WTC11 (cell line): ENCODE measurements around the gene SLC24A4. TPM values are rescaled to one million over a fixed set of nuclear protein-coding genes. Genes with fewer than 3 reads are reported as not detected.

ENCODE experiments used
- ATAC-seq: fragments of 200-7000 bp; cut with Tn5 transposase; 2 replicates; pipeline ENCODE4 v1.10.0; 2021; ENCODE audit warnings: mild to moderate bottlenecking, moderate library complexity
- CTCF ChIA-PET: fragments of 300-600 bp; sonication (Branson Sonifier 250); formaldehyde crosslinking; loops from one replicate; lab custom pipeline; 2021; ENCODE audit warnings: antibody characterized with exemption; lab: Charles Lee
- POLR2A ChIA-PET: fragments of 350-600 bp; sonication (Branson Sonifier 250); formaldehyde crosslinking; loops from one replicate; lab custom pipeline; 2021; ENCODE audit warnings: antibody characterized with exemption; lab: Charles Lee
- DNase-seq: peaks from one replicate; pipeline ENCODE4 v3.0.0; 2021; ENCODE audit warnings: low spot score
- H3K27ac Mint-ChIP-seq: 2 replicates; pipeline ENCODE4 v1.8.0; 2021; ENCODE audit warnings: mixed read lengths
- H3K27me3 Mint-ChIP-seq: 2 replicates; pipeline ENCODE4 v1.8.0; 2021; ENCODE audit warnings: low read depth, mild to moderate bottlenecking, moderate library complexity, mixed read lengths
- H3K36me3 Mint-ChIP-seq: 2 replicates; pipeline ENCODE4 v1.8.0; 2021; ENCODE audit warnings: mixed read lengths
- H3K4me1 Mint-ChIP-seq: 2 replicates; pipeline ENCODE4 v1.8.0; 2022; ENCODE audit warnings: mixed read lengths
- H3K4me3 Mint-ChIP-seq: 2 replicates; pipeline ENCODE4 v1.8.0; 2021; ENCODE audit warnings: mild to moderate bottlenecking, moderate library complexity, mixed read lengths
- H3K9me3 Mint-ChIP-seq: 2 replicates; pipeline ENCODE4 v1.8.0; 2021; ENCODE audit warnings: mixed read lengths
- CBFB ChIP-seq: sonication (generic); formaldehyde crosslinking; IDR thresholded peaks from 2 replicates; pipeline ENCODE4 v1.8.1; 2022; ENCODE audit warnings: mild to moderate bottlenecking, low read depth, missing genetic modification reagents
- CREB1 ChIP-seq: sonication (generic); formaldehyde crosslinking; IDR thresholded peaks from 2 replicates; pipeline ENCODE4 v1.8.0; 2023; ENCODE audit warnings: mild to moderate bottlenecking, missing genetic modification reagents
- ETV6 ChIP-seq: sonication (generic); formaldehyde crosslinking; IDR thresholded peaks from 2 replicates; pipeline ENCODE4 v1.8.1; 2022; ENCODE audit warnings: mild to moderate bottlenecking, missing genetic modification reagents
- FOXJ3 ChIP-seq: sonication (generic); formaldehyde crosslinking; IDR thresholded peaks from 2 replicates; pipeline ENCODE4 v1.9.0; 2021; ENCODE audit warnings: missing genetic modification reagents, mild to moderate bottlenecking, borderline replicate concordance
- FOXP1 ChIP-seq: sonication (generic); formaldehyde crosslinking; IDR thresholded peaks from 2 replicates; pipeline ENCODE4 v1.8.0; 2022; ENCODE audit warnings: missing genetic modification reagents, mild to moderate bottlenecking, moderate library complexity, borderline replicate concordance
- GTF2I ChIP-seq: fragments of 250-450 bp; sonication (Bioruptor Pico); conservative IDR thresholded peaks from 2 replicates; pipeline ENCODE4 v1.4.0; 2021; ENCODE audit warnings: mild to moderate bottlenecking
- IRF2 ChIP-seq: sonication (generic); formaldehyde crosslinking; IDR thresholded peaks from 2 replicates; pipeline ENCODE4 v1.8.0; 2022; ENCODE audit warnings: low read depth, missing genetic modification reagents, borderline replicate concordance
- JUN ChIP-seq: sonication (generic); formaldehyde crosslinking; IDR thresholded peaks from 2 replicates; pipeline ENCODE4 v1.8.0; 2023; ENCODE audit warnings: mild to moderate bottlenecking, missing genetic modification reagents
- MXD4 ChIP-seq: fragments of 250-450 bp; sonication (Bioruptor Pico); IDR thresholded peaks from 2 replicates; pipeline ENCODE4 v1.8.0; 2021; ENCODE audit warnings: mild to moderate bottlenecking, moderate library complexity, borderline replicate concordance
- MYBL2 ChIP-seq: sonication (generic); formaldehyde crosslinking; IDR thresholded peaks from 2 replicates; pipeline ENCODE4 v1.8.1; 2023; ENCODE audit warnings: mild to moderate bottlenecking, moderate library complexity, missing genetic modification reagents
- NFATC4 ChIP-seq: fragments of 250-450 bp; sonication (Bioruptor Pico); IDR thresholded peaks from 2 replicates; pipeline ENCODE4 v1.9.0; 2021; ENCODE audit warnings: mild to moderate bottlenecking
- NFE2L1 ChIP-seq: sonication (generic); formaldehyde crosslinking; IDR thresholded peaks from 2 replicates; pipeline ENCODE4 v1.8.1; 2023; ENCODE audit warnings: missing genetic modification reagents
- NFYB ChIP-seq: sonication (generic); formaldehyde crosslinking; conservative IDR thresholded peaks from 2 replicates; pipeline ENCODE4 v1.8.0; 2022; ENCODE audit warnings: low read depth, missing genetic modification reagents
- OVOL2 ChIP-seq: fragments of 250-450 bp; sonication (Bioruptor Pico); IDR thresholded peaks from 2 replicates; pipeline ENCODE4 v1.9.0; 2021; ENCODE audit warnings: mild to moderate bottlenecking, borderline replicate concordance
- RORB ChIP-seq: fragments of 250-450 bp; sonication (Bioruptor Pico); IDR thresholded peaks from 2 replicates; pipeline ENCODE4 v1.9.0; 2021; ENCODE audit warnings: mild to moderate bottlenecking
- SOX15 ChIP-seq: fragments of 250-450 bp; sonication (Bioruptor Pico); IDR thresholded peaks from 2 replicates; pipeline ENCODE4 v1.9.0; 2021; ENCODE audit warnings: mild to moderate bottlenecking
- SP1 ChIP-seq: sonication (generic); formaldehyde crosslinking; conservative IDR thresholded peaks from 2 replicates; pipeline ENCODE4 v1.8.1; 2022; ENCODE audit warnings: missing genetic modification reagents
- TP53 ChIP-seq: sonication (generic); formaldehyde crosslinking; IDR thresholded peaks from 2 replicates; pipeline ENCODE4 v1.8.1; 2023; ENCODE audit warnings: mild to moderate bottlenecking, missing genetic modification reagents
- ZNF138 ChIP-seq: sonication (generic); formaldehyde crosslinking; conservative IDR thresholded peaks from 2 replicates; pipeline ENCODE4 v1.8.1; 2022; ENCODE audit warnings: mild to moderate bottlenecking, moderate library complexity, missing genetic modification reagents
- ZNF219 ChIP-seq: sonication (generic); formaldehyde crosslinking; IDR thresholded peaks from 2 replicates; pipeline ENCODE4 v1.8.0; 2023; ENCODE audit warnings: missing genetic modification reagents, mild to moderate bottlenecking, borderline replicate concordance
- ZNF416 ChIP-seq: fragments of 250-450 bp; sonication (Bioruptor Pico); IDR thresholded peaks from 2 replicates; pipeline ENCODE4 v1.9.0; 2021; ENCODE audit warnings: mild to moderate bottlenecking, inconsistent platforms
- total RNA-seq: library from RNA; stranded (reverse); gene quantifications from 3 replicates; pipeline ENCODE4 v1.2.3, GENCODE V29; 2021
- TF ChIP-seq, protein P1 (sequence below): fragments of 250-450 bp; sonication (Bioruptor Pico); IDR thresholded peaks from 2 replicates; pipeline ENCODE4 v1.9.0; 2021; ENCODE audit warnings: mild to moderate bottlenecking, borderline replicate concordance
- TF ChIP-seq, protein P2 (sequence below): fragments of 250-450 bp; sonication (Bioruptor Pico); IDR thresholded peaks from 2 replicates; pipeline ENCODE4 v1.9.0; 2021; ENCODE audit warnings: mild to moderate bottlenecking
- TF ChIP-seq, protein P3 (sequence below): sonication (generic); formaldehyde crosslinking; IDR thresholded peaks from 2 replicates; pipeline ENCODE4 v1.8.0; 2022; ENCODE audit warnings: mild to moderate bottlenecking, missing genetic modification reagents
- TF ChIP-seq, protein P4 (sequence below): fragments of 250-450 bp; sonication (Bioruptor Pico); IDR thresholded peaks from 2 replicates; pipeline ENCODE4 v1.9.0; 2021; ENCODE audit warnings: mild to moderate bottlenecking
- TF ChIP-seq, protein P5 (sequence below): fragments of 250-450 bp; sonication (Bioruptor Pico); IDR thresholded peaks from 2 replicates; pipeline ENCODE4 v1.8.0; 2021; ENCODE audit warnings: mild to moderate bottlenecking

Gene SLC24A4
- total RNA-seq, 1 experiment from 2014 or later: 0.90 TPM

DNA sequence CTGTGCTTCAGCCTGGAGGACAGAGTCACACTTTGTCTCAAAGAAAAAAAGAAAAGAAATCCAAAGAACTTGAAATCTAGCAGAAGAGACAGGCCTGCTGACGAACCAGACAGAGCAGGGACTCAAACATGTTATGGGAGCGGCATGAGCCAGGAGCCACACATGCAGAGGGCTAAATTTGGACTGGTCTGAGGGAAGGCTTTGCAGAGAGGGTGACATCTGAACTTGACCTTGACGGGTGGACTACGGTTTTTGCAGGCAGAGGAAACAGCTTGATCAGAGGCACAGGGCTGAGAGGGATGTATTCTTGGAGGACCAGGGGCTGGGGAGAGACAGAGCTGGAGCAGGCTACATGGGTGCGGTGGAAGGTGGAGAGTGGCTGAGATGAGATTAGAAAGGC, 20.5 kb upstream of the SLC24A4 start (continued):
- TF ChIP-seq, protein P1, sequence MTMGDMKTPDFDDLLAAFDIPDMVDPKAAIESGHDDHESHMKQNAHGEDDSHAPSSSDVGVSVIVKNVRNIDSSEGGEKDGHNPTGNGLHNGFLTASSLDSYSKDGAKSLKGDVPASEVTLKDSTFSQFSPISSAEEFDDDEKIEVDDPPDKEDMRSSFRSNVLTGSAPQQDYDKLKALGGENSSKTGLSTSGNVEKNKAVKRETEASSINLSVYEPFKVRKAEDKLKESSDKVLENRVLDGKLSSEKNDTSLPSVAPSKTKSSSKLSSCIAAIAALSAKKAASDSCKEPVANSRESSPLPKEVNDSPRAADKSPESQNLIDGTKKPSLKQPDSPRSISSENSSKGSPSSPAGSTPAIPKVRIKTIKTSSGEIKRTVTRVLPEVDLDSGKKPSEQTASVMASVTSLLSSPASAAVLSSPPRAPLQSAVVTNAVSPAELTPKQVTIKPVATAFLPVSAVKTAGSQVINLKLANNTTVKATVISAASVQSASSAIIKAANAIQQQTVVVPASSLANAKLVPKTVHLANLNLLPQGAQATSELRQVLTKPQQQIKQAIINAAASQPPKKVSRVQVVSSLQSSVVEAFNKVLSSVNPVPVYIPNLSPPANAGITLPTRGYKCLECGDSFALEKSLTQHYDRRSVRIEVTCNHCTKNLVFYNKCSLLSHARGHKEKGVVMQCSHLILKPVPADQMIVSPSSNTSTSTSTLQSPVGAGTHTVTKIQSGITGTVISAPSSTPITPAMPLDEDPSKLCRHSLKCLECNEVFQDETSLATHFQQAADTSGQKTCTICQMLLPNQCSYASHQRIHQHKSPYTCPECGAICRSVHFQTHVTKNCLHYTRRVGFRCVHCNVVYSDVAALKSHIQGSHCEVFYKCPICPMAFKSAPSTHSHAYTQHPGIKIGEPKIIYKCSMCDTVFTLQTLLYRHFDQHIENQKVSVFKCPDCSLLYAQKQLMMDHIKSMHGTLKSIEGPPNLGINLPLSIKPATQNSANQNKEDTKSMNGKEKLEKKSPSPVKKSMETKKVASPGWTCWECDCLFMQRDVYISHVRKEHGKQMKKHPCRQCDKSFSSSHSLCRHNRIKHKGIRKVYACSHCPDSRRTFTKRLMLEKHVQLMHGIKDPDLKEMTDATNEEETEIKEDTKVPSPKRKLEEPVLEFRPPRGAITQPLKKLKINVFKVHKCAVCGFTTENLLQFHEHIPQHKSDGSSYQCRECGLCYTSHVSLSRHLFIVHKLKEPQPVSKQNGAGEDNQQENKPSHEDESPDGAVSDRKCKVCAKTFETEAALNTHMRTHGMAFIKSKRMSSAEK (CRISPR knock-in tag): no peak
- TF ChIP-seq IRF2 (CRISPR knock-in tag): no peak

DNA sequence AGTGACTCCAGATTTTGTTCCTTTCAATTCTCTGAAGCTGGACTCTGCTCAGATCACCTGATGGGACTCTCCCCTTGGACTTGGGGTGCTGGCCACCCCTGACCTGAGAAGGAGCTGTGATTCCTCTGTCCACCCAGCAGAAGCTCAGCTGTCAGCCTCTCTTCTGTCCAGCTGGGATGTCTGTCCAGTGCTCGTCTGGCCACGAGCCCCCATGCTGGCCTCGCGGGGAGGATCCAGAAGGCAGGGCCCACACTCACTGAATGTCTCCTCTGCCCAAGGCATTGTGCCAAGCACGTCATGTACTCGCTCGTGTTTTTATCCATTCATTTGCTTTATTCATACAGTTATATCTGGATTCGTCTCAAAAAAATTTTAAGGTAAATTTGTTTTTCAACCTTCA, 14.2 kb upstream of the SLC24A4 start:
- CTCF ChIA-PET: no interaction called here

DNA sequence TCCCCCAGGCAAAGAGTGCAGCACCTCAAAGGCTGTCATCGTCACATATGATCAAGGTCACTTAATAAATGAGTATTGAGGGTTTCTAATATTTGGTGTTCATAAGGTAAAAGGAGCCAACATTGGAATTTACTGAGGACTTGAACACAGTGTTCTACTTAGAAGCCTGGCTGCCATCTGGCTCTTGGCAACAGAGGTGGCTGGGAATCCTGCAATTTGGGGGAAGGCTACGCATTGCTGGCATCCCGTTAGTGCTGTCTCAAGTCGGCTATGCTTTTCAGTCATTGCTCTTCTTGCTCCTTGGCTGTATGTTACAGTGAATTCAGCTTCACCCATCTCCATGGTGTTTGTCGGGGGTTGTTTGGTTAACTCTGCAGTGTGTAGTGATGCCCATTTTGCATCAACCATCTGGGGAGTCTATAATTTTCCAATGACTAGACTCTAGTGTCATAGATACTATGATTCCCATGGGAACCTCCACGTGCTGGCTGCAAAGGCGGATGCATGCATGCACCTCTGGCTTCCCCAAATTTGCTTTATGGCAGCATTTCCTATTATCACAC, 12.9 kb upstream of the SLC24A4 start:
- Mint-ChIP-seq H3K4me1 (no peaks in the 10 kb centered on the region; the same call in 1 of the 2 replicates), H3K27me3 (no peaks in the 10 kb centered on the region; the same call in 1 of the 2 replicates), H3K27ac (no peak overlapping the region), H3K36me3 (no peaks in the 10 kb centered on the region), H3K4me3 (no peak overlapping the region), H3K9me3 (peaks cover 6% of the 10 kb centered on the region; the same call in 1 of the 2 replicates)
- DNase-seq (no peak), ATAC-seq (no peak)
- TF ChIP-seq JUN (CRISPR knock-in tag) (no peak), MYBL2 (no peak), SOX15 (CRISPR knock-in tag) (no peak), CREB1 (CRISPR knock-in tag) (no peak), ZNF138 (CRISPR knock-in tag) (no peak), ZNF416 (CRISPR knock-in tag) (no peak), NFYB (CRISPR knock-in tag) (no peak), FOXJ3 (CRISPR knock-in tag) (no peak), NFE2L1 (CRISPR knock-in tag) (no peak), RORB (CRISPR knock-in tag) (no peak), ZNF219 (no peak), CBFB (CRISPR knock-in tag) (no peak), TP53 (CRISPR knock-in tag) (no peak)
- TF ChIP-seq, protein P2, sequence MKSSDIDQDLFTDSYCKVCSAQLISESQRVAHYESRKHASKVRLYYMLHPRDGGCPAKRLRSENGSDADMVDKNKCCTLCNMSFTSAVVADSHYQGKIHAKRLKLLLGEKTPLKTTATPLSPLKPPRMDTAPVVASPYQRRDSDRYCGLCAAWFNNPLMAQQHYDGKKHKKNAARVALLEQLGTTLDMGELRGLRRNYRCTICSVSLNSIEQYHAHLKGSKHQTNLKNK (CRISPR knock-in tag): no peak
- POLR2A ChIA-PET: no interaction called here
- CTCF ChIA-PET: no interaction called here

More for the DNA sequence above, 14.2 kb upstream of the SLC24A4 start:
- no peak overlapping the region for H3K4me3 Mint-ChIP-seq
- no peaks in the 10 kb centered on the region; the same call in 1 of the 2 replicates for H3K27me3 Mint-ChIP-seq
- no peaks in the 10 kb centered on the region for H3K36me3 Mint-ChIP-seq
- TF ChIP-seq, protein P3, sequence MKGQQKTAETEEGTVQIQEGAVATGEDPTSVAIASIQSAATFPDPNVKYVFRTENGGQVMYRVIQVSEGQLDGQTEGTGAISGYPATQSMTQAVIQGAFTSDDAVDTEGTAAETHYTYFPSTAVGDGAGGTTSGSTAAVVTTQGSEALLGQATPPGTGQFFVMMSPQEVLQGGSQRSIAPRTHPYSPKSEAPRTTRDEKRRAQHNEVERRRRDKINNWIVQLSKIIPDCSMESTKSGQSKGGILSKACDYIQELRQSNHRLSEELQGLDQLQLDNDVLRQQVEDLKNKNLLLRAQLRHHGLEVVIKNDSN (CRISPR knock-in tag): no peak
- TF ChIP-seq, protein P4, sequence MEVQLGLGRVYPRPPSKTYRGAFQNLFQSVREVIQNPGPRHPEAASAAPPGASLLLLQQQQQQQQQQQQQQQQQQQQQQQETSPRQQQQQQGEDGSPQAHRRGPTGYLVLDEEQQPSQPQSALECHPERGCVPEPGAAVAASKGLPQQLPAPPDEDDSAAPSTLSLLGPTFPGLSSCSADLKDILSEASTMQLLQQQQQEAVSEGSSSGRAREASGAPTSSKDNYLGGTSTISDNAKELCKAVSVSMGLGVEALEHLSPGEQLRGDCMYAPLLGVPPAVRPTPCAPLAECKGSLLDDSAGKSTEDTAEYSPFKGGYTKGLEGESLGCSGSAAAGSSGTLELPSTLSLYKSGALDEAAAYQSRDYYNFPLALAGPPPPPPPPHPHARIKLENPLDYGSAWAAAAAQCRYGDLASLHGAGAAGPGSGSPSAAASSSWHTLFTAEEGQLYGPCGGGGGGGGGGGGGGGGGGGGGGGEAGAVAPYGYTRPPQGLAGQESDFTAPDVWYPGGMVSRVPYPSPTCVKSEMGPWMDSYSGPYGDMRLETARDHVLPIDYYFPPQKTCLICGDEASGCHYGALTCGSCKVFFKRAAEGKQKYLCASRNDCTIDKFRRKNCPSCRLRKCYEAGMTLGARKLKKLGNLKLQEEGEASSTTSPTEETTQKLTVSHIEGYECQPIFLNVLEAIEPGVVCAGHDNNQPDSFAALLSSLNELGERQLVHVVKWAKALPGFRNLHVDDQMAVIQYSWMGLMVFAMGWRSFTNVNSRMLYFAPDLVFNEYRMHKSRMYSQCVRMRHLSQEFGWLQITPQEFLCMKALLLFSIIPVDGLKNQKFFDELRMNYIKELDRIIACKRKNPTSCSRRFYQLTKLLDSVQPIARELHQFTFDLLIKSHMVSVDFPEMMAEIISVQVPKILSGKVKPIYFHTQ (CRISPR knock-in tag): no peak
- TF ChIP-seq FOXP1 (CRISPR knock-in tag) (no peak), ETV6 (CRISPR knock-in tag) (no peak), OVOL2 (CRISPR knock-in tag) (no peak), MXD4 (CRISPR knock-in tag) (no peak), NFATC4 (CRISPR knock-in tag) (no peak), SP1 (CRISPR knock-in tag) (no peak), GTF2I (CRISPR knock-in tag) (no peak), CREB1 (CRISPR knock-in tag) (no peak)
- TF ChIP-seq, protein P5, sequence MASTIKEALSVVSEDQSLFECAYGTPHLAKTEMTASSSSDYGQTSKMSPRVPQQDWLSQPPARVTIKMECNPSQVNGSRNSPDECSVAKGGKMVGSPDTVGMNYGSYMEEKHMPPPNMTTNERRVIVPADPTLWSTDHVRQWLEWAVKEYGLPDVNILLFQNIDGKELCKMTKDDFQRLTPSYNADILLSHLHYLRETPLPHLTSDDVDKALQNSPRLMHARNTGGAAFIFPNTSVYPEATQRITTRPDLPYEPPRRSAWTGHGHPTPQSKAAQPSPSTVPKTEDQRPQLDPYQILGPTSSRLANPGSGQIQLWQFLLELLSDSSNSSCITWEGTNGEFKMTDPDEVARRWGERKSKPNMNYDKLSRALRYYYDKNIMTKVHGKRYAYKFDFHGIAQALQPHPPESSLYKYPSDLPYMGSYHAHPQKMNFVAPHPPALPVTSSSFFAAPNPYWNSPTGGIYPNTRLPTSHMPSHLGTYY (CRISPR knock-in tag): no peak
- H3K27ac Mint-ChIP-seq: no peak overlapping the region
- H3K4me1 Mint-ChIP-seq: no peaks in the 10 kb centered on the region; the same call in 1 of the 2 replicates
- POLR2A ChIA-PET: no interaction called here
- no peak for ATAC-seq
- DNase-seq: no peak
- peaks cover 6% of the 10 kb centered on the region; the same call in 1 of the 2 replicates for H3K9me3 Mint-ChIP-seq
